H1 (cell line): ENCODE results near the gene GPC4. TPM values are rescaled to one million over a fixed set of nuclear protein-coding genes. Genes with fewer than 3 reads are reported as not detected.

Experiments
- CTCF ChIA-PET: fragments of 300-600 bp; sonication (Branson Sonifier 250); formaldehyde crosslinking; loops from one replicate; lab custom pipeline; 2021; ENCODE audit not compliant: partially characterized antibody; lab: Charles Lee
- POLR2A ChIA-PET: fragments of 300-600 bp; sonication (Branson Sonifier 250); formaldehyde crosslinking; loops from one replicate; lab custom pipeline; 2021; ENCODE audit warnings: inconsistent platforms; ENCODE audit not compliant: partially characterized antibody; lab: Charles Lee
- DNase-seq, 2 experiments: peaks; one replicate each; pipeline versions ENCODE4 v3.0.0 to v3.0.0-alpha.2; 2010 to 2022; ENCODE audit warnings: low spot score in 2 of 2, low read depth in 1 of 2, mixed read lengths in 1 of 2
- FAIRE-seq: peaks from 2 replicates; lab custom pipeline; 2011; peaks lifted over from hg19 to GRCh38; lab: Jason Lieb, UNC
- H2AFZ ChIP-seq: 2 replicates; pipeline ENCODE4 v1.8.1; 2012; ENCODE audit warnings: low read length, inconsistent platforms
- H2AK5ac ChIP-seq: 2 replicates; pipeline ENCODE4 v1.6.1; 2013; ENCODE audit warnings: low read depth, low read length
- H2BK120ac ChIP-seq: replicated peaks from 2 replicates; pipeline ENCODE3; 2013; ENCODE audit warnings: low read depth, low read length, inconsistent platforms
- H2BK12ac ChIP-seq: 2 replicates; pipeline ENCODE4 v1.6.1; 2013; ENCODE audit warnings: low read depth, low read length
- H2BK15ac ChIP-seq: 2 replicates; pipeline ENCODE4 v1.6.1; 2013; ENCODE audit warnings: low read length
- H2BK20ac ChIP-seq: 2 replicates; pipeline ENCODE4 v1.6.1; 2013; ENCODE audit warnings: low read length
- H2BK5ac ChIP-seq: 2 replicates; pipeline ENCODE4 v1.6.1; 2013; ENCODE audit warnings: low read depth, low read length
- H3K14ac ChIP-seq: 2 replicates; pipeline ENCODE4 v1.6.1; 2013; ENCODE audit warnings: inconsistent platforms; ENCODE audit not compliant: insufficient read length
- H3K18ac ChIP-seq: 2 replicates; pipeline ENCODE4 v1.6.1; 2013; ENCODE audit warnings: low read length; ENCODE audit errors: extremely low read depth
- H3K23ac ChIP-seq: 2 replicates; pipeline ENCODE4 v1.6.1; 2013; ENCODE audit warnings: inconsistent platforms; ENCODE audit not compliant: insufficient read length
- H3K23me2 ChIP-seq: 2 replicates; pipeline ENCODE4 v1.6.1; 2013; ENCODE audit warnings: low read depth, low read length
- H3K27ac ChIP-seq: 2 replicates; pipeline ENCODE4 v1.6.1; 2011; ENCODE audit warnings: low read depth, low read length, inconsistent platforms
- H3K27me3 ChIP-seq, 4 experiments: replicated peaks in 1 of 4; 1 replicate in 1 of 4; 2 replicates in 3 of 4; pipeline versions ENCODE4 v1.6.1 to v1.8.1; 2011 to 2013; ENCODE audit warnings: low read length in 3 of 4, mild to moderate bottlenecking in 3 of 4, inconsistent platforms in 2 of 4, mixed read lengths in 2 of 4, moderate library complexity in 1 of 4; ENCODE audit not compliant: control insufficient read depth in 3 of 4, insufficient read depth in 3 of 4; ENCODE audit errors: extremely low read depth in 1 of 4
- H3K36me3 ChIP-seq, 4 experiments: 2 replicates each; pipeline versions ENCODE4 v1.6.1 to v1.8.1; 2011 to 2013; ENCODE audit warnings: mild to moderate bottlenecking in 4 of 4, low read length in 3 of 4, moderate library complexity in 2 of 4, control low read depth in 1 of 4, inconsistent platforms in 1 of 4; ENCODE audit not compliant: insufficient read depth in 4 of 4, control insufficient read depth in 2 of 4
- H3K4ac ChIP-seq: replicated peaks from 2 replicates; pipeline ENCODE3; 2013; ENCODE audit warnings: low read length, low read depth, mixed read lengths, inconsistent platforms; ENCODE audit not compliant: insufficient read length
- H3K4me1 ChIP-seq, 4 experiments: replicated peaks in 1 of 4; 1 replicate in 1 of 4; 2 replicates in 3 of 4; pipeline versions ENCODE4 v1.6.1 to v1.8.1; 2011 to 2013; ENCODE audit warnings: low read length in 3 of 4, inconsistent platforms in 2 of 4, mixed read lengths in 1 of 4; ENCODE audit not compliant: insufficient read depth in 4 of 4, control insufficient read depth in 3 of 4
- H3K4me2 ChIP-seq, 2 experiments: 2 replicates each; pipeline versions ENCODE4 v1.6.1 to v1.8.1; 2011 to 2013; ENCODE audit warnings: low read depth in 2 of 2, low read length in 2 of 2, control low read depth in 1 of 2, inconsistent platforms in 1 of 2, mild to moderate bottlenecking in 1 of 2; ENCODE audit not compliant: insufficient read depth in 1 of 2
- H3K4me3 ChIP-seq, 4 experiments: fragments of 200-600, 300-600 bp in 1 of 4; sonication (generic), shearing (Covaris generic), sonication (Bioruptor Twin) in 1 of 4; 2 replicates each; pipeline versions ENCODE4 v1.5.1 to v1.8.1; 2011 to 2016; ENCODE audit warnings: low read length in 4 of 4, low read depth in 3 of 4, control low read depth in 2 of 4, inconsistent platforms in 2 of 4, mild to moderate bottlenecking in 2 of 4, mixed read lengths in 1 of 4, moderate library complexity in 1 of 4; ENCODE audit not compliant: insufficient read depth in 2 of 4; ENCODE audit errors: extremely low read depth in 1 of 4
- H3K56ac ChIP-seq: replicated peaks from 2 replicates; pipeline ENCODE3; 2013; ENCODE audit warnings: low read depth, mild to moderate bottlenecking, mixed read lengths, low read length, inconsistent platforms; ENCODE audit not compliant: insufficient read length
- H3K79me1 ChIP-seq: 2 replicates; pipeline ENCODE4 v1.6.1; 2013; ENCODE audit warnings: low read depth, low read length, control low read depth
- H3K79me2 ChIP-seq, 2 experiments: 2 replicates each; pipeline versions ENCODE4 v1.6.1 to v1.8.1; 2012 to 2013; ENCODE audit warnings: low read length in 2 of 2, mild to moderate bottlenecking in 2 of 2, inconsistent platforms in 1 of 2; ENCODE audit not compliant: insufficient read depth in 2 of 2, control insufficient read depth in 1 of 2
- H3K9ac ChIP-seq, 4 experiments: replicated peaks in 1 of 4; 1 replicate in 1 of 4; 2 replicates in 3 of 4; pipeline versions ENCODE4 v1.6.1 to v1.8.1; 2011 to 2013; ENCODE audit warnings: low read depth in 3 of 4, low read length in 3 of 4, control low read depth in 2 of 4, mild to moderate bottlenecking in 2 of 4, moderate library complexity in 2 of 4, inconsistent platforms in 1 of 4; ENCODE audit errors: extremely low read depth in 1 of 4
- H3K9me3 ChIP-seq, 2 experiments: 2 replicates each; pipeline versions ENCODE4 v1.6.1 to v1.8.1; 2012 to 2013; ENCODE audit warnings: mild to moderate bottlenecking in 2 of 2, moderate library complexity in 2 of 2, control low read depth in 1 of 2, inconsistent platforms in 1 of 2, low read depth in 1 of 2, low read length in 1 of 2, mixed read lengths in 1 of 2; ENCODE audit not compliant: insufficient read depth in 2 of 2
- H4K20me1 ChIP-seq, 2 experiments: replicated peaks in 1 of 2; 2 replicates each; pipeline versions ENCODE3 to v1.8.1; 2011 to 2013; ENCODE audit warnings: inconsistent platforms in 2 of 2, low read length in 2 of 2, mild to moderate bottlenecking in 1 of 2; ENCODE audit not compliant: insufficient read depth in 2 of 2, control insufficient read depth in 1 of 2
- H4K5ac ChIP-seq: 2 replicates; pipeline ENCODE4 v1.6.1; 2013; ENCODE audit warnings: low read length, low read depth, mixed read lengths, inconsistent platforms; ENCODE audit not compliant: insufficient read length
- H4K8ac ChIP-seq: 2 replicates; pipeline ENCODE4 v1.8.0; 2013; ENCODE audit warnings: mild to moderate bottlenecking, moderate library complexity, low read length, inconsistent platforms; ENCODE audit not compliant: insufficient read depth; ENCODE audit errors: extremely low read depth
- H4K91ac ChIP-seq: replicated peaks from 2 replicates; pipeline ENCODE3; 2013; ENCODE audit warnings: low read length, mixed read lengths, inconsistent platforms; ENCODE audit not compliant: insufficient read length
- EP300 ChIP-seq, 2 experiments: IDR thresholded peaks; 1 replicate in 1 of 2; 2 replicates in 1 of 2; pipeline ENCODE4 v1.6.1; 2011 to 2012; ENCODE audit warnings: low read depth in 2 of 2, low read length in 2 of 2, mild to moderate bottlenecking in 2 of 2, borderline replicate concordance in 1 of 2, inconsistent platforms in 1 of 2, moderate library complexity in 1 of 2
- TAF1 ChIP-seq: IDR thresholded peaks from 2 replicates; pipeline ENCODE4 v1.6.1; 2011; ENCODE audit warnings: mild to moderate bottlenecking, low read depth, low read length
- WGBS, 2 experiments: shearing (Covaris generic) in 1 of 2; methylation state at CpG; one replicate each; pipeline versions ENCODE4 v1.1.6 to v1.1.7; 2013 to 2015; ENCODE audit warnings: low lambda C conversion rate in 2 of 2, mixed read lengths in 2 of 2, inconsistent platforms in 1 of 2, low coverage in 1 of 2, missing lambda C conversion rate in 1 of 2; ENCODE audit not compliant: insufficient replicate concordance in 2 of 2, insufficient coverage in 1 of 2, insufficient read length in 1 of 2; ENCODE audit errors: extremely low coverage in 1 of 2, missing lambda C conversion rate in 1 of 2; 5-methylcytosine and 5-hydroxymethylcytosine counted together
- polyA plus RNA-seq, 7 experiments: library from polyadenylated mRNA; depleted of rRNA in 3 of 7; stranded (reverse) in 5 of 7; unstranded in 2 of 7; fragments of >200 nt in 5 of 7; fragments of 200-250 nt in 2 of 7; gene quantifications; 1 replicate in 5 of 7; 2 replicates in 1 of 7; 4 replicates in 1 of 7; pipeline versions ENCODE4 v1.2.1 to v1.2.3, GENCODE V29; 2011 to 2013; ENCODE audit warnings: missing spikeins in 2 of 7, mixed read lengths in 2 of 7
- total RNA-seq: library from RNA; stranded (reverse); fragmentation: NEBNext Ultra II Directional; extraction: Animal tissue kit (Norgen Biotek cat#: 25700); gene quantifications from 2 replicates; pipeline ENCODE4 v1.2.1, GENCODE V29; 2021

Gene GPC4
- total and polyA plus RNA-seq, 2 of the 8 experiments (the other 6 are each of a cell fraction or from before 2014, with no cell fraction given), result 46.8 to 230 TPM

GRCh38 chrX:133307637-133308498, 107.4 kb downstream of the GPC4 start:
- ChIA-PET CTCF (interaction anchor here (0.6 kb wide), 1 partner anchor 35 kb away, joined by 3 read pairs; no protein-coding TSS in a partner anchor), POLR2A (no interaction called here)
- H2BK20ac ChIP-seq, result no peak overlapping the region
- no peaks in the 10 kb centered on the region for H3K79me1 ChIP-seq
- no peak overlapping the region for H3K14ac ChIP-seq
- H3K4me1 ChIP-seq, result peaks cover 5 to 18% (median 10%) of the 10 kb centered on the region in 4 experiments; a peak in 6 of 7 replicates
- no peaks in the 10 kb centered on the region for H3K23me2 ChIP-seq
- H3K79me2 ChIP-seq, result peaks cover 0 to 22% of the 10 kb centered on the region in 2 experiments; a peak in 1 of 4 replicates
- H3K9ac ChIP-seq, result no peak overlapping the region
- no peak overlapping the region for H4K5ac ChIP-seq
- no peak overlapping the region for H2AK5ac ChIP-seq
- H2BK15ac ChIP-seq, result no peak overlapping the region
- peak; percentile 33; the same call in 1 of the 2 replicates for TF ChIP-seq TAF1
- no peak for TF ChIP-seq EP300 (IDR thresholded peaks at IDR 0.05; ENCODE audit: borderline replicate concordance in 1 of 2, low read depth in 2 of 2, low read length in 2 of 2)
- DNase-seq (peak in 1 of 2 experiments; percentile 23), FAIRE-seq (peak; percentile 78)
- H3K4me2 ChIP-seq, result peak overlapping the region; percentile 40 to 59
- H3K56ac ChIP-seq, result no peak overlapping the region
- H2BK5ac ChIP-seq, result no peak overlapping the region
- H2BK12ac ChIP-seq, result no peak overlapping the region
- no peak overlapping the region for H3K4ac ChIP-seq
- H4K20me1 ChIP-seq, result peaks cover 0 to 1% of the 10 kb centered on the region in 2 experiments
- no peaks in the 10 kb centered on the region for H3K9me3 ChIP-seq
- H4K91ac ChIP-seq, result no peak overlapping the region
- H2AFZ ChIP-seq, result no peak overlapping the region
- peaks cover 4 to 44% (median 32%) of the 10 kb centered on the region in 4 experiments for H3K36me3 ChIP-seq
- peak overlapping the region in 1 of 4 experiments; percentile 40; a peak in 2 of 8 replicates for H3K4me3 ChIP-seq
- H4K8ac ChIP-seq, result no peak overlapping the region
- no peak overlapping the region for H2BK120ac ChIP-seq
- 32% methylated on average over 13 of the region's 13 CpGs; no CpG with 5 or more reads in 1 of the 2 experiments for WGBS, 2 experiments
- no peak overlapping the region for H3K18ac ChIP-seq
- H3K23ac ChIP-seq, result no peak overlapping the region
- H3K27me3 ChIP-seq, result no peaks in the 10 kb centered on the region
- H3K27ac ChIP-seq, result peak overlapping the region; percentile 30; the same call in 1 of the 2 replicates
